Heart left ventricle (tissue), 16 donors: ENCODE measurements around the gene KLHL12. TPM values are rescaled to one million over a fixed set of nuclear protein-coding genes. Genes with fewer than 3 reads are reported as not detected.

Experiments
- ATAC-seq, 4 donors: fragments of 200-7000 bp; cut with Tn5 transposase; one replicate each; pipeline ENCODE4 v1.9.1; 2020 to 2022; ENCODE audit warnings: moderate library complexity in 4 of 4, mild to moderate bottlenecking in 3 of 4, moderate number of reproducible peaks in 1 of 4
- DNase-seq, 5 donors: peaks; one replicate each; pipeline ENCODE4 v3.0.0-alpha.2; 2020
- H3K27ac ChIP-seq, 12 donors: fragments of 200-600 bp; sonication (generic) in 4 of 12; one replicate each; pipeline versions ENCODE4 v1.5.0 to v1.8.0; 2016 to 2022; ENCODE audit warnings: mild to moderate bottlenecking in 2 of 12
- H3K27me3 ChIP-seq, 9 donors: fragments of 200-600 bp; sonication (generic) in 2 of 9; one replicate each; pipeline versions ENCODE4 v1.5.1 to v1.8.0; 2016 to 2022; ENCODE audit warnings: mild to moderate bottlenecking in 3 of 9
- H3K36me3 ChIP-seq, 9 donors: fragments of 200-600 bp; sonication (generic) in 2 of 9; one replicate each; pipeline versions ENCODE4 v1.5.0 to v1.8.0; 2018 to 2022; ENCODE audit warnings: mild to moderate bottlenecking in 2 of 9
- H3K4me1 ChIP-seq, 12 donors: fragments of 200-600 bp; sonication (generic) in 4 of 12; one replicate each; pipeline versions ENCODE4 v1.5.0 to v1.8.0; 2016 to 2022; ENCODE audit warnings: mild to moderate bottlenecking in 3 of 12
- H3K4me3 ChIP-seq, 12 donors: fragments of 200-600 bp; sonication (generic) in 4 of 12; one replicate each; pipeline versions ENCODE4 v1.5.0 to v1.8.0; 2017 to 2022; ENCODE audit warnings: mild to moderate bottlenecking in 9 of 12, moderate library complexity in 4 of 12
- H3K9me3 ChIP-seq, 12 donors: fragments of 200-600 bp; sonication (generic) in 4 of 12; one replicate each; pipeline versions ENCODE4 v1.5.0 to v1.8.0; 2016 to 2022; ENCODE audit warnings: mild to moderate bottlenecking in 1 of 12
- POLR2A ChIP-seq, 2 donors: fragments of 450-650 bp; IDR thresholded peaks; one replicate each; pipeline ENCODE4 v1.6.1; 2017; ENCODE audit warnings: antibody characterized with exemption in 2 of 2, mild to moderate bottlenecking in 2 of 2, moderate library complexity in 2 of 2
- WGBS, 4 donors: extraction: QIAGEN DNeasy Blood & Tissue Kit in 2 of 4; methylation state at CpG; one replicate each; pipeline versions ENCODE4 v1.1.5 to v1.1.7; 2013 to 2018; 5-methylcytosine and 5-hydroxymethylcytosine counted together
- intact Hi-C, 10 donors: fragments of 100-400 bp; cut with DNase I; formaldehyde crosslinking; loops; one replicate each; pipeline versions ENCODE4 v1.11.1 to v1.14.2; 2022
- polyA plus RNA-seq, 2 donors: library from polyadenylated mRNA; stranded (reverse); fragments of 200-250 nt; gene quantifications; one replicate each; pipeline ENCODE4 v1.2.3, GENCODE V29; 2013
- total RNA-seq, 9 donors: library from RNA; depleted of rRNA in 2 of 9; stranded (reverse); fragments of >200 nt in 2 of 9; fragmentation: NEBNext Ultra II Directional in 3 of 9; extraction: Animal tissue kit (Norgen Biotek cat#: 25700) in 3 of 9; gene quantifications; one replicate each; pipeline versions ENCODE4 v1.1.0 to v1.2.4, GENCODE V29; 2016 to 2023
- TF ChIP-seq, protein P1 (sequence below), 12 donors: fragments of 200-600 bp; sonication (generic) in 4 of 12; IDR thresholded peaks; one replicate each; pipeline versions ENCODE4 v1.5.0 to v1.8.0; 2018 to 2022; ENCODE audit warnings: antibody characterized with exemption in 12 of 12, mild to moderate bottlenecking in 5 of 12
- donor health status: ischemic (EF 13 %, LVEDD 7.1; RV severe dilation, severe dysfunction).
- donor health status: healthy with polysubstance abuse.
- donor health status: DM: no; HTN: yes; CAD: no.
- donor health status: DM: no; HTN: no; CAD: no.
- donor health status: ischemic (EF 25% LVEDD 6.9; RV normal size, moderate dysfunction).
- donor health status: ischemic (EF 25% LVEDD 5.7; RV mildly dilated, moderate dysfunction).
- donor health status: healthy.
- donor health status: DM: yes; HTN: yes; CAD: no.
- donor health status: ischemic (EF 35%, LVEDD 5.7; RV mildly dilated, moderate dysfunction).
- donor health status: nonischemic (EF 11% LVEDD 7.7; RV severe dilation, severe dysfunction).
- donor health status: DM: yes; HTN: yes; CAD: no.
- donor health status: PGD.
- donor health status: ischemic (EF 29% LVEDD 5.4; RV normal size, mild dysfunction).
- donor health status: nonischemic (EF 23%, LVEDD 6.1; RV moderate dilation, normal function).

The KLHL12 gene
- total and polyA plus RNA-seq, 11 donors: 10.4 to 30.1 (median 18.8) TPM

GRCh38 chr1:202944438-202944921 is 17.4 kb upstream of the KLHL12 start:
- H3K4me3 ChIP-seq: no peak overlapping the region
- intact Hi-C loops: no loop called here
- H3K4me1 ChIP-seq: no peaks in the 10 kb centered on the region
- TF ChIP-seq, protein P1, sequence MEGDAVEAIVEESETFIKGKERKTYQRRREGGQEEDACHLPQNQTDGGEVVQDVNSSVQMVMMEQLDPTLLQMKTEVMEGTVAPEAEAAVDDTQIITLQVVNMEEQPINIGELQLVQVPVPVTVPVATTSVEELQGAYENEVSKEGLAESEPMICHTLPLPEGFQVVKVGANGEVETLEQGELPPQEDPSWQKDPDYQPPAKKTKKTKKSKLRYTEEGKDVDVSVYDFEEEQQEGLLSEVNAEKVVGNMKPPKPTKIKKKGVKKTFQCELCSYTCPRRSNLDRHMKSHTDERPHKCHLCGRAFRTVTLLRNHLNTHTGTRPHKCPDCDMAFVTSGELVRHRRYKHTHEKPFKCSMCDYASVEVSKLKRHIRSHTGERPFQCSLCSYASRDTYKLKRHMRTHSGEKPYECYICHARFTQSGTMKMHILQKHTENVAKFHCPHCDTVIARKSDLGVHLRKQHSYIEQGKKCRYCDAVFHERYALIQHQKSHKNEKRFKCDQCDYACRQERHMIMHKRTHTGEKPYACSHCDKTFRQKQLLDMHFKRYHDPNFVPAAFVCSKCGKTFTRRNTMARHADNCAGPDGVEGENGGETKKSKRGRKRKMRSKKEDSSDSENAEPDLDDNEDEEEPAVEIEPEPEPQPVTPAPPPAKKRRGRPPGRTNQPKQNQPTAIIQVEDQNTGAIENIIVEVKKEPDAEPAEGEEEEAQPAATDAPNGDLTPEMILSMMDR (IDR thresholded peaks at IDR 0.05): no peak
- TF ChIP-seq POLR2A (IDR thresholded peaks at IDR 0.05): no peak
- WGBS, 4 donors: 78 to 87% (median 83%) methylated on average over 5 of the region's 5 CpGs
- H3K9me3 ChIP-seq: no peaks in the 10 kb centered on the region
- H3K36me3 ChIP-seq: peaks cover 2 to 100% (median 97%) of the 10 kb centered on the region in 9 donors
- H3K27me3 ChIP-seq: no peaks in the 10 kb centered on the region
- no peak for ATAC-seq
- DNase-seq: no peak
- no peak overlapping the region for H3K27ac ChIP-seq

DNA sequence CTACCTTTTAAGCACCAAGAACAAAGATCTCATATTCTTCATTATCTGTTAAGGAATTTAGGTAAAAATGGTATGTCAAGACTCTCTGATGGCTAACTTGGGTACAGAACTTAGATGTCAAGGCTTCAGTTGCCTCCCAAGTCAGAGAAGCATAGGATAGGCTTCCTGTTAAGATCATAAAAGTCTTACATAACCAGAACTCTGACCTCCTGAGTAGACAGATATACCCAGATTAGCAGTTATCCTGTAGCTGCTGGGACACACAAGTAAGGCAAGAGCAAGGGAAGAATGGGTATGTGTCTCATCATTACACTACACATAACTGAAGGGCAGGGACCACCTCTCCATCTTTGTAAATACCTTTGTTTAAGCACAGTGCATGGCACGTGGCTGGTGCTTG is 15.4 kb upstream of the KLHL12 start:
- Histone ChIP-seq H3K9me3 (no peaks in the 10 kb centered on the region), H3K4me1 (no peaks in the 10 kb centered on the region), H3K27me3 (no peaks in the 10 kb centered on the region), H3K36me3 (peaks cover 2 to 82% (median 76%) of the 10 kb centered on the region in 9 donors), H3K27ac (no peak overlapping the region), H3K4me3 (no peak overlapping the region)
- 83 to 88% (median 85%) methylated on average over 1 of the region's 1 CpG for WGBS, 4 donors
- DNase-seq (no peak), ATAC-seq (no peak)
- intact Hi-C loops: no loop called here
- no peak for TF ChIP-seq POLR2A (IDR thresholded peaks at IDR 0.05)
- TF ChIP-seq, protein P1 (IDR thresholded peaks at IDR 0.05): no peak

GRCh38 chr1:202941372-202941771 is 14.3 kb upstream of the KLHL12 start:
- no peak overlapping the region for H3K27ac ChIP-seq
- TF ChIP-seq POLR2A (IDR thresholded peaks at IDR 0.05): no peak
- TF ChIP-seq, protein P1 (IDR thresholded peaks at IDR 0.05): no peak
- intact Hi-C loops: no loop called here
- DNase-seq (no peak), ATAC-seq (no peak)
- H3K27me3 ChIP-seq: no peaks in the 10 kb centered on the region
- peaks cover 2 to 71% (median 66%) of the 10 kb centered on the region in 9 donors for H3K36me3 ChIP-seq
- WGBS, 4 donors: 80 to 87% (median 87%) methylated on average over 4 of the region's 4 CpGs
- H3K9me3 ChIP-seq: no peaks in the 10 kb centered on the region
- H3K4me3 ChIP-seq: no peak overlapping the region
- H3K4me1 ChIP-seq: no peaks in the 10 kb centered on the region

GRCh38 chr1:202940561-202940960 is 13.5 kb upstream of the KLHL12 start:
- ATAC-seq: no peak
- H3K4me1 ChIP-seq: no peaks in the 10 kb centered on the region
- no peaks in the 10 kb centered on the region for H3K27me3 ChIP-seq
- no peak for DNase-seq
- no peaks in the 10 kb centered on the region for H3K9me3 ChIP-seq
- intact Hi-C loops: no loop called here
- TF ChIP-seq, protein P1 (IDR thresholded peaks at IDR 0.05): no peak
- no peak for TF ChIP-seq POLR2A (IDR thresholded peaks at IDR 0.05)
- peaks cover 2 to 63% (median 57%) of the 10 kb centered on the region in 9 donors for H3K36me3 ChIP-seq
- H3K27ac ChIP-seq: no peak overlapping the region
- H3K4me3 ChIP-seq: no peak overlapping the region
